OCI-LY7 (cell line): ENCODE measurements around the gene GRIA4. TPM values are rescaled to one million over a fixed set of nuclear protein-coding genes. Genes with fewer than 3 reads are reported as not detected.

Experiments used
- BruUV-seq: library from RNA; stranded (reverse); fragments of 400-500 nt; replicated peaks from 2 replicates; lab custom pipeline; 2021; lab: Mats Ljungman, UMichigan
- CTCF ChIA-PET: fragments of 300-600 bp; sonication (Branson Sonifier 250); formaldehyde crosslinking; loops from one replicate; lab custom pipeline; 2022; ENCODE audit warnings: antibody characterized with exemption; ENCODE audit not compliant: unreplicated experiment; lab: Charles Lee
- POLR2A ChIA-PET: fragments of 300-600 bp; sonication (Branson Sonifier 250); formaldehyde crosslinking; loops from one replicate; lab custom pipeline; 2022; ENCODE audit warnings: antibody characterized with exemption; lab: Charles Lee
- DNase-seq: peaks from one replicate; pipeline ENCODE4 v3.0.0-alpha.2; 2015; ENCODE audit warnings: low spot score
- H2AFZ ChIP-seq: fragments of 200-600 bp; sonication (generic), shearing (Covaris generic); 2 replicates; pipeline ENCODE4 v1.6.1; 2014; ENCODE audit warnings: mild to moderate bottlenecking, antibody characterized with exemption, low read length, moderate library complexity
- H3K27ac ChIP-seq: fragments of 200-600 bp; sonication (generic); 2 replicates; pipeline ENCODE4 v1.5.1; 2014; ENCODE audit warnings: mixed run types, low read depth, mild to moderate bottlenecking, moderate library complexity, low read length, inconsistent platforms; ENCODE audit not compliant: poor library complexity, severe bottlenecking
- H3K36me3 ChIP-seq: fragments of 200-600 bp; sonication (generic); 2 replicates; pipeline ENCODE4 v1.6.1; 2014; ENCODE audit warnings: mild to moderate bottlenecking, antibody characterized with exemption, low read length, moderate library complexity, mixed read lengths; ENCODE audit not compliant: insufficient read depth
- H3K4me1 ChIP-seq: fragments of 200-600 bp; sonication (generic); 2 replicates; pipeline ENCODE4 v1.5.1; 2014; ENCODE audit warnings: mild to moderate bottlenecking, low read length; ENCODE audit not compliant: insufficient read depth, poor library complexity, severe bottlenecking
- H3K4me2 ChIP-seq: fragments of 200-600 bp; sonication (generic); 2 replicates; pipeline ENCODE4 v1.6.1; 2014; ENCODE audit warnings: mild to moderate bottlenecking, low read length
- H3K4me3 ChIP-seq: fragments of 200-600 bp; sonication (generic); 2 replicates; pipeline ENCODE4 v1.5.1; 2014; ENCODE audit warnings: mild to moderate bottlenecking, low read depth, low read length; ENCODE audit not compliant: poor library complexity, severe bottlenecking
- H3K79me2 ChIP-seq: fragments of 200-600 bp; sonication (generic); 2 replicates; pipeline ENCODE4 v1.6.1; 2016; ENCODE audit warnings: low read depth, mild to moderate bottlenecking, low read length, moderate library complexity, mixed read lengths; ENCODE audit not compliant: insufficient read depth
- H3K9me2 ChIP-seq: fragments of 200-600 bp; sonication (generic); 2 replicates; pipeline ENCODE4 v1.6.1; 2016; ENCODE audit warnings: mild to moderate bottlenecking, low read length, mixed read lengths; ENCODE audit not compliant: insufficient read depth
- H3K9me3 ChIP-seq: fragments of 200-600 bp; sonication (generic); 2 replicates; pipeline ENCODE4 v1.6.1; 2014; ENCODE audit warnings: mild to moderate bottlenecking, mixed run types, low read length, mixed read lengths
- H4K20me1 ChIP-seq: fragments of 200-600 bp; sonication (generic); 2 replicates; pipeline ENCODE4 v1.6.1; 2014; ENCODE audit warnings: mild to moderate bottlenecking, antibody characterized with exemption, low read length, moderate library complexity, mixed read lengths; ENCODE audit not compliant: insufficient read depth
- CTCF ChIP-seq: fragments of 200-600 bp; sonication (generic); conservative IDR thresholded peaks from 2 replicates; pipeline ENCODE4 v1.5.1; 2014; ENCODE audit warnings: mild to moderate bottlenecking, antibody characterized with exemption, low read length, moderate library complexity, mixed read lengths
- EZH2phosphoT487 ChIP-seq: fragments of 200-600 bp; sonication (generic); IDR thresholded peaks from 2 replicates; pipeline ENCODE4 v1.6.1; 2018; ENCODE audit warnings: low read depth, borderline replicate concordance, mild to moderate bottlenecking, mixed run types, antibody characterized with exemption, low read length, moderate library complexity, mixed read lengths
- intact Hi-C: fragments of 100-400 bp; cut with micrococcal nuclease; formaldehyde crosslinking; loops from one replicate; pipeline ENCODE4 v1.10.0; 2022; ENCODE audit not compliant: unreplicated experiment
- total RNA-seq, 2 experiments: library from RNA; depleted of rRNA in 1 of 2; stranded (reverse); fragments of >200 nt in 1 of 2; shearing (Covaris generic) in 1 of 2; gene quantifications; 2 replicates each; pipeline ENCODE4 v1.2.3, GENCODE V29; 2014 to 2022

Gene GRIA4
- total RNA-seq, 2 experiments from 2014 or later, result not detected

DNA sequence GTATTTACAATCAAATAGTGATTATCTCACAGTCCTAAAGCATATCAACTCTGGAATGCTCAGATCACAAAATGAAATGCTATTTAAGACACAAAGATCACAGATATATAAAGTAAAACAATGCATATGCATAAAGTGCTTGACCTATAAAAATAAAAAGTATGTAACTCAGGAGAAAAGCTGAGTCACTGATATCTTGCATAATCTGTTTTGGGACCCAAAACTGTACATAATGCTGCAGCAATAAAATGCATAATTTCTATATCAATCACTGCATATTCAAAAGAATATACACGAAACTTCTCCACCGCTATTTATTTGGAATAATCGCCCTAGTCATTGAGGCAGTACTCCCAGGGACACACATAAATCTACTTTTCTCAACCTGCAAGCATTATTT is 34.9 kb upstream of the GRIA4 start:
- CTCF ChIA-PET, result no interaction called here
- no TSS peak for BruUV-seq
- POLR2A ChIA-PET, result no interaction called here
- no peak overlapping the region for H3K4me2 ChIP-seq
- intact Hi-C loops, result no loop called here
- H3K79me2 ChIP-seq, result no peaks in the 10 kb centered on the region
- no peak overlapping the region for H2AFZ ChIP-seq
- no peaks in the 10 kb centered on the region for H4K20me1 ChIP-seq
- H3K4me3 ChIP-seq, result no peak overlapping the region
- H3K4me1 ChIP-seq, result no peaks in the 10 kb centered on the region
- H3K36me3 ChIP-seq, result no peaks in the 10 kb centered on the region
- no peak overlapping the region for H3K27ac ChIP-seq
- H3K9me3 ChIP-seq, result no peaks in the 10 kb centered on the region
- TF ChIP-seq CTCF (no peak), EZH2phosphoT487 (no peak)
- H3K9me2 ChIP-seq, result no peaks in the 10 kb centered on the region
- DNase-seq, result no peak

DNA sequence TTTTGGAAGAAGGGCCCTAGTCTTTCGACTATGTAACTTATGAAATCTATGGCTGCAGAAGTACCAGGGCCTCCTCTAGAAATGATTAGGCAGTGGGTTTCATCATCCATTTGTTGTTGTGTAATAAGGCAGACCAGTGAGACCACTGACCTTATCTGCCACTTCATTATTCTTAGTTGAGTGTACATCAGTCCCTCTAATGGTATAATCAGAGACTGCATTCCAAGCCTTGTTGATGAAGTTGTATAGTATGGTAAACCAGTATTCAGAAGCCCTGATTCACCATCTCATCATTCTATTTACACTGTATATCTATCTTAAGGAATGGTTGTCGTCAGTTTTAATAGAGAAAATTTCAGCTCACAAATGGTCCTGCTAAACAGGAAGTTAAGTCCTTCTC is 32.2 kb upstream of the GRIA4 start:
- DNase-seq, result no peak
- POLR2A ChIA-PET, result no interaction called here
- no peak for TF ChIP-seq CTCF
- no peak for TF ChIP-seq EZH2phosphoT487
- intact Hi-C loops, result no loop called here
- H3K27ac ChIP-seq, result no peak overlapping the region
- H2AFZ ChIP-seq, result no peak overlapping the region
- H3K36me3 ChIP-seq, result no peaks in the 10 kb centered on the region
- no peak overlapping the region for H3K4me3 ChIP-seq
- no peaks in the 10 kb centered on the region for H3K9me2 ChIP-seq
- CTCF ChIA-PET, result no interaction called here
- no peaks in the 10 kb centered on the region for H3K4me1 ChIP-seq
- no TSS peak for BruUV-seq
- no peaks in the 10 kb centered on the region for H3K79me2 ChIP-seq
- no peaks in the 10 kb centered on the region for H4K20me1 ChIP-seq
- H3K4me2 ChIP-seq, result no peak overlapping the region
- H3K9me3 ChIP-seq, result no peaks in the 10 kb centered on the region

DNA sequence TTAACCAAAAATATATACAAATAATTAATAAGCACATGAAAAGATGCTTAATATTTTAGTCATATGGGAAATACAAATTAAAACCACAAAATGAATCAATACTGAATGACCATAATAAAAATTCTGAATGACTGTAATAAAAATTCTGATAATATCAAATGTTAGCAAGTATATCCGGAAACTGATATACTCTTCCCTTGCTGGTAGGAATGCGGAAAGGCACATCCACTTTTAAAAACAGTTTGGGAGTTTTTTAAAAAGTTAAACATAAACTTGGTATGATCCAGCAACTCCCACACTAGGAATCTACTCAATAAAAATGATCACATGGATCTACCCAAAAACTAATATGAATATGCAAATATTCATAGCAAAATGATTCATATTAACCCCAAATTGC is 30.8 kb upstream of the GRIA4 start:
- POLR2A ChIA-PET, result no interaction called here
- no peak overlapping the region for H3K4me3 ChIP-seq
- no peak overlapping the region for H2AFZ ChIP-seq
- no peaks in the 10 kb centered on the region for H3K79me2 ChIP-seq
- H3K36me3 ChIP-seq, result no peaks in the 10 kb centered on the region
- H3K9me2 ChIP-seq, result no peaks in the 10 kb centered on the region
- BruUV-seq, result no TSS peak
- H3K9me3 ChIP-seq, result no peaks in the 10 kb centered on the region
- H3K4me2 ChIP-seq, result no peak overlapping the region
- intact Hi-C loops, result no loop called here
- H4K20me1 ChIP-seq, result no peaks in the 10 kb centered on the region
- TF ChIP-seq CTCF (no peak), EZH2phosphoT487 (no peak)
- no peak for DNase-seq
- CTCF ChIA-PET, result no interaction called here
- H3K27ac ChIP-seq, result no peak overlapping the region
- no peaks in the 10 kb centered on the region for H3K4me1 ChIP-seq
